NCI-H2107 treated with DMSO at 0.1 percent for 48 hours (cell line): ENCODE results near the gene NTF3.

Experiments used
- DNase-seq: peaks from one replicate; lab custom pipeline; 2025; ENCODE audit not compliant: unreplicated experiment; lab: John Stamatoyannopoulos, UW

Gene NTF3

GRCh38 chr12:5432011-5432400 is at the start of gene NTF3:
TSS of gene NTF3 (plus strand) at chr12:5432108. CDS start at chr12:5432325, 217 bp downstream.
- DNase-seq: peak; percentile 24

- no peak for DNase-seq
These were observed 47.9 kb upstream of the NTF3 start for GRCh38 chr12:5384015-5384414.

- DNase-seq: no peak
These were observed 43.0 kb upstream of the NTF3 start for GRCh38 chr12:5388581-5389535.

GRCh38 chr12:5390174-5390799 is 41.6 kb upstream of the NTF3 start:
- DNase-seq: no peak

- DNase-seq: no peak
These were observed 40.3 kb upstream of the NTF3 start for GRCh38 chr12:5391653-5392052.

- no peak for DNase-seq
These were observed 38.9 kb upstream of the NTF3 start for GRCh38 chr12:5392961-5393360.

GRCh38 chr12:5395443-5396271 is 36.3 kb upstream of the NTF3 start:
- DNase-seq: peak; percentile 64

- no peak for DNase-seq
These were observed 35.4 kb upstream of the NTF3 start for GRCh38 chr12:5396541-5396940.

GRCh38 chr12:5399266-5399665 is 32.6 kb upstream of the NTF3 start:
- no peak for DNase-seq

- DNase-seq: no peak
These were observed 29.6 kb upstream of the NTF3 start for GRCh38 chr12:5402009-5402935.

- DNase-seq: no peak
These were observed 28.5 kb upstream of the NTF3 start for GRCh38 chr12:5403411-5403810.

GRCh38 chr12:5407034-5407856 is 24.7 kb upstream of the NTF3 start:
- peak; percentile 47 for DNase-seq

- no peak for DNase-seq
These were observed 22.3 kb upstream of the NTF3 start for GRCh38 chr12:5409619-5410018.

- no peak for DNase-seq
These were observed 15.3 kb upstream of the NTF3 start for GRCh38 chr12:5416571-5416970.

GRCh38 chr12:5417500-5417899 is 14.4 kb upstream of the NTF3 start:
- DNase-seq: no peak

GRCh38 chr12:5428332-5429221 is 3.3 kb upstream of the NTF3 start:
- DNase-seq: peak; percentile 70

- no peak for DNase-seq
These were observed 2.0 kb upstream of the NTF3 start for GRCh38 chr12:5429741-5430557.
